Activated CD4-positive, alpha-beta T cell treated with anti-CD3 and anti-CD28 coated beads, Interleukin-2, Interleukin-4, amounts not matched to agents 100 ng/mL and 50 ng/mL, durations not matched to agents 16 hours and 8 hours (primary cell): ENCODE measurements around the gene ALK.
A peak's percentile ranks its signal among the peaks of the same experiment; 100 is the strongest.
"Not testable (repeated sequence)": the region's sequence is repeated elsewhere in the genome, so short reads cannot be mapped to it uniquely, and the experiment has no call there.

Source experiments
- DNase-seq: peaks from one replicate; pipeline ENCODE4 v3.0.0-alpha.2; 2020; ENCODE audit warnings: low spot score

The ALK gene

GRCh38 chr2:29841386-29842004, 79.9 kb downstream of the ALK start:
- peak; percentile 36 for DNase-seq

GRCh38 chr2:29839306-29839705, 82.1 kb downstream of the ALK start:
- no peak for DNase-seq

GRCh38 chr2:29837925-29838324, 83.5 kb downstream of the ALK start:
- no peak for DNase-seq

GRCh38 chr2:29834624-29835023, 86.8 kb downstream of the ALK start:
- no peak for DNase-seq

GRCh38 chr2:29834036-29834540, 87.3 kb downstream of the ALK start:
- no peak for DNase-seq

- DNase-seq = no peak
Observed at GRCh38 chr2:29831560-29831959, 89.8 kb downstream of the ALK start.

- no peak for DNase-seq
Observed at GRCh38 chr2:29829841-29830240, 91.5 kb downstream of the ALK start.

- DNase-seq = not testable (repeated sequence)
Observed at GRCh38 chr2:29824145-29824544, 97.2 kb downstream of the ALK start.

GRCh38 chr2:29821591-29821990, 99.8 kb downstream of the ALK start:
- DNase-seq = no peak

- DNase-seq = no peak
Observed at GRCh38 chr2:29819570-29819969, 101.8 kb downstream of the ALK start.

- DNase-seq = no peak
Observed at GRCh38 chr2:29817801-29818680, 103.3 kb downstream of the ALK start.

- no peak for DNase-seq
Observed at GRCh38 chr2:29817299-29817698, 104.1 kb downstream of the ALK start.

- no peak for DNase-seq
Observed at GRCh38 chr2:29816651-29817050, 104.7 kb downstream of the ALK start.

- no peak for DNase-seq
Observed at GRCh38 chr2:29811378-29811777, 110.0 kb downstream of the ALK start.

- DNase-seq = no peak
Observed at GRCh38 chr2:29810956-29811355, 110.4 kb downstream of the ALK start.

- no peak for DNase-seq
Observed at GRCh38 chr2:29808321-29808720, 113.1 kb downstream of the ALK start.

- no peak for DNase-seq
Observed at GRCh38 chr2:29807082-29807481, 114.3 kb downstream of the ALK start.

- DNase-seq = no peak
Observed at GRCh38 chr2:29806461-29806860, 114.9 kb downstream of the ALK start.

GRCh38 chr2:29804671-29805070, 116.7 kb downstream of the ALK start:
- no peak for DNase-seq

GRCh38 chr2:29803537-29803936, 117.8 kb downstream of the ALK start:
- no peak for DNase-seq

- DNase-seq = no peak
Observed at GRCh38 chr2:29802986-29803385, 118.4 kb downstream of the ALK start.

- no peak for DNase-seq
Observed at GRCh38 chr2:29799628-29800027, 121.8 kb downstream of the ALK start.

GRCh38 chr2:29797916-29798315, 123.5 kb downstream of the ALK start:
- DNase-seq = no peak
